Upper lobe of left lung (tissue), 4 donors: ENCODE measurements around the gene DEPDC5.

ENCODE experiments used
- CTCF ChIP-seq, 6 experiments: fragments of 450-650 bp in 4 of 6; fragments of 200-600 bp in 2 of 6; sonication (generic) in 2 of 6; IDR thresholded peaks; one replicate each; pipeline ENCODE4 v1.5.1; 2016 to 2019; ENCODE audit warnings: antibody characterized with exemption in 6 of 6
- POLR2A ChIP-seq, 4 donors: fragments of 450-650 bp; IDR thresholded peaks; one replicate each; pipeline ENCODE4 v1.5.1; 2016 to 2017; ENCODE audit warnings: antibody characterized with exemption in 4 of 4, mild to moderate bottlenecking in 2 of 4

GRCh38 chr22:31953261-31953660 is 199.4 kb downstream of the DEPDC5 start:
- TF ChIP-seq POLR2A (IDR thresholded peaks at IDR 0.05), result no peak
- no peak for TF ChIP-seq CTCF (IDR thresholded peaks at IDR 0.05)
